ENCODE data around the gene MEF2D.

- TF ChIP-seq YY1 (IDR thresholded peaks at IDR 0.05; ENCODE audit: insufficient read depth, insufficient read length) (no peak), ZNF274 (IDR thresholded peaks at IDR 0.05; ENCODE audit: low read depth, low read length) (no peak), SUZ12 (IDR thresholded peaks at IDR 0.05; ENCODE audit: extremely low read depth, insufficient read depth, insufficient read length) (no peak)
Measured at GRCh38 chr1:156517748-156518147, 17.2 kb upstream of the MEF2D start.

All from NT2/D1 (cell line).